Stimulated activated CD4-positive, alpha-beta T cell treated with anti-CD3 and anti-CD28 coated beads, Interleukin-1b, Interleukin-23, amount 100 ng/mL, for 4 hours (primary cell): ENCODE measurements around the gene ZNF700.
"Not testable (repeated sequence)": the region's sequence is repeated elsewhere in the genome, so short reads cannot be mapped to it uniquely, and the experiment has no call there.

Experiments used
- DNase-seq, 2 donors: peaks; one replicate each; pipeline ENCODE4 v3.0.0-alpha.2; 2020; ENCODE audit warnings: low read depth in 2 of 2

ZNF700 gene

GRCh38 chr19:11989112-11989456 is 64.2 kb downstream of the ZNF700 start:
- DNase-seq, result no peak

DNA sequence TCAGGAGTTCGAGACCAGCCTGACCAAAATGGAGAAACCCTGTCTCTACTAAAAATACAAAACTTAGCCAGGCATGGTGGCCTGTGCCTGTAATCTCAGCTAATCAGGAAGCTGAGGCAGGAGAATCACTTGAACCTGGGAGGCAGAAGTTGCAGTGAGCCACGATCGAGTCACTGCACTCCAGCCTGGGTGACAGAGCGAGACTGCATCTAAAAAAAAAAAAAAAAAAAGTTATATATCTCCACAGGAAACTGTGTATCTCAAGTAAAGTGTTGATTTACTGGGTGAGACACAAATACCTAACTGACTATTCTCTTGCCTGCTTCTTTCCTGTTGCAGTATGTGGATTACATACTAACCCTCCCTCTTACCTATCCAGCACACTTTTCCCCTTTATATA is 67.0 kb downstream of the ZNF700 start:
- not testable (repeated sequence) for DNase-seq

- DNase-seq, result no peak
Measured at GRCh38 chr19:11995174-11995573, 70.3 kb downstream of the ZNF700 start.
